ENCODE measurements around the gene EFCAB7.
"Not testable (repeated sequence)": the region's sequence is repeated elsewhere in the genome, so short reads cannot be mapped to it uniquely, and the experiment has no call there.

The EFCAB7 gene

GRCh38 chr1:63534406-63534805 is 11.1 kb downstream of the EFCAB7 start:
- Mint-ChIP-seq H3K27ac (no peak overlapping the region), H3K9me3 (no peaks in the 10 kb centered on the region), H3K4me3 (no peak overlapping the region), H3K4me1 (no peaks in the 10 kb centered on the region), H3K27me3 (no peaks in the 10 kb centered on the region)
- ATAC-seq (no peak), DNase-seq (no peak)

GRCh38 chr1:63537006-63537405 is 13.7 kb downstream of the EFCAB7 start:
- no peak for DNase-seq
- Mint-ChIP-seq H3K27ac (no peak overlapping the region), H3K4me3 (no peak overlapping the region), H3K27me3 (no peaks in the 10 kb centered on the region), H3K4me1 (no peaks in the 10 kb centered on the region), H3K9me3 (no peaks in the 10 kb centered on the region)
- no peak for ATAC-seq

- ATAC-seq, result no peak
- Mint-ChIP-seq H3K27ac (no peak overlapping the region), H3K4me1 (no peaks in the 10 kb centered on the region), H3K4me3 (no peak overlapping the region), H3K27me3 (no peaks in the 10 kb centered on the region), H3K9me3 (no peaks in the 10 kb centered on the region)
- DNase-seq, result no peak
Measured at GRCh38 chr1:63537940-63538339, 14.6 kb downstream of the EFCAB7 start.

- no peak overlapping the region for H3K27ac Mint-ChIP-seq
- H3K9me3 Mint-ChIP-seq, result no peaks in the 10 kb centered on the region
- H3K27me3 Mint-ChIP-seq, result no peaks in the 10 kb centered on the region
- ATAC-seq (no peak), DNase-seq (no peak)
- no peaks in the 10 kb centered on the region for H3K4me1 Mint-ChIP-seq
- no peak overlapping the region for H3K4me3 Mint-ChIP-seq
Measured at GRCh38 chr1:63545780-63546179, 22.5 kb downstream of the EFCAB7 start.

GRCh38 chr1:63547621-63548294 is 24.4 kb downstream of the EFCAB7 start:
- no peaks in the 10 kb centered on the region for H3K9me3 Mint-ChIP-seq
- H3K27me3 Mint-ChIP-seq, result no peaks in the 10 kb centered on the region
- no peak overlapping the region for H3K4me3 Mint-ChIP-seq
- H3K4me1 Mint-ChIP-seq, result no peaks in the 10 kb centered on the region
- no peak for ATAC-seq
- DNase-seq, result no peak
- H3K27ac Mint-ChIP-seq, result no peak overlapping the region

- ATAC-seq (no peak), DNase-seq (no peak)
- no peak overlapping the region for H3K4me3 Mint-ChIP-seq
- no peaks in the 10 kb centered on the region for H3K9me3 Mint-ChIP-seq
- H3K27me3 Mint-ChIP-seq, result no peaks in the 10 kb centered on the region
- H3K27ac Mint-ChIP-seq, result no peak overlapping the region
- H3K4me1 Mint-ChIP-seq, result no peaks in the 10 kb centered on the region
Measured at GRCh38 chr1:63548303-63548702, 25.0 kb downstream of the EFCAB7 start.

- H3K27me3 Mint-ChIP-seq, result no peaks in the 10 kb centered on the region
- no peaks in the 10 kb centered on the region for H3K4me1 Mint-ChIP-seq
- H3K4me3 Mint-ChIP-seq, result no peak overlapping the region
- no peaks in the 10 kb centered on the region for H3K9me3 Mint-ChIP-seq
- no peak for DNase-seq
- no peak for ATAC-seq
- no peak overlapping the region for H3K27ac Mint-ChIP-seq
Measured at GRCh38 chr1:63548877-63549276, 25.6 kb downstream of the EFCAB7 start.

GRCh38 chr1:63555480-63555879 is 32.2 kb downstream of the EFCAB7 start:
- H3K4me1 Mint-ChIP-seq, result no peaks in the 10 kb centered on the region
- H3K4me3 Mint-ChIP-seq, result no peak overlapping the region
- no peaks in the 10 kb centered on the region for H3K27me3 Mint-ChIP-seq
- no peaks in the 10 kb centered on the region for H3K9me3 Mint-ChIP-seq
- DNase-seq (no peak), ATAC-seq (no peak)
- H3K27ac Mint-ChIP-seq, result no peak overlapping the region

GRCh38 chr1:63557365-63557987 is 34.2 kb downstream of the EFCAB7 start:
- no peak overlapping the region for H3K27ac Mint-ChIP-seq
- no peaks in the 10 kb centered on the region for H3K9me3 Mint-ChIP-seq
- H3K4me1 Mint-ChIP-seq, result no peaks in the 10 kb centered on the region
- no peak overlapping the region for H3K4me3 Mint-ChIP-seq
- no peaks in the 10 kb centered on the region for H3K27me3 Mint-ChIP-seq
- peak in 1 of 2 donors; percentile 4 for DNase-seq
- no peak for ATAC-seq

- DNase-seq, result no peak
- H3K9me3 Mint-ChIP-seq, result no peaks in the 10 kb centered on the region
- H3K4me3 Mint-ChIP-seq, result no peak overlapping the region
- H3K27me3 Mint-ChIP-seq, result no peaks in the 10 kb centered on the region
- H3K4me1 Mint-ChIP-seq, result no peaks in the 10 kb centered on the region
- H3K27ac Mint-ChIP-seq, result no peak overlapping the region
- ATAC-seq, result no peak
Measured at GRCh38 chr1:63559357-63559756, 36.0 kb downstream of the EFCAB7 start.

GRCh38 chr1:63563745-63564144 is 40.4 kb downstream of the EFCAB7 start:
- ATAC-seq (no peak), DNase-seq (no peak)
- H3K9me3 Mint-ChIP-seq, result no peaks in the 10 kb centered on the region
- no peaks in the 10 kb centered on the region for H3K27me3 Mint-ChIP-seq
- H3K27ac Mint-ChIP-seq, result no peak overlapping the region
- H3K4me1 Mint-ChIP-seq, result no peaks in the 10 kb centered on the region
- H3K4me3 Mint-ChIP-seq, result no peak overlapping the region

GRCh38 chr1:63569068-63569467 is 45.7 kb downstream of the EFCAB7 start:
- Mint-ChIP-seq H3K4me1 (no peaks in the 10 kb centered on the region), H3K27ac (no peak overlapping the region), H3K4me3 (no peak overlapping the region), H3K9me3 (no peaks in the 10 kb centered on the region), H3K27me3 (no peaks in the 10 kb centered on the region)
- no peak for DNase-seq
- ATAC-seq, result no peak

- H3K4me1 Mint-ChIP-seq, result no peaks in the 10 kb centered on the region
- no peaks in the 10 kb centered on the region for H3K9me3 Mint-ChIP-seq
- no peaks in the 10 kb centered on the region for H3K27me3 Mint-ChIP-seq
- no peak overlapping the region for H3K4me3 Mint-ChIP-seq
- DNase-seq (no peak), ATAC-seq (no peak)
- no peak overlapping the region for H3K27ac Mint-ChIP-seq
Measured at GRCh38 chr1:63569640-63570316, 46.5 kb downstream of the EFCAB7 start.

GRCh38 chr1:63572686-63573085 is 49.4 kb downstream of the EFCAB7 start:
- DNase-seq, H3K27ac Mint-ChIP-seq, H3K9me3 Mint-ChIP-seq: not testable (repeated sequence)

GRCh38 chr1:63574203-63574796 is 51.0 kb downstream of the EFCAB7 start:
- ATAC-seq, H3K27ac Mint-ChIP-seq, H3K4me1 Mint-ChIP-seq, H3K9me3 Mint-ChIP-seq, H3K27me3 Mint-ChIP-seq, H3K4me3 Mint-ChIP-seq, DNase-seq: not testable (repeated sequence)

More at GRCh38 chr1:63572686-63573085, 49.4 kb downstream of the EFCAB7 start:
- H3K4me3 Mint-ChIP-seq, ATAC-seq, H3K4me1 Mint-ChIP-seq, H3K27me3 Mint-ChIP-seq: not testable (repeated sequence)

GRCh38 chr1:63575340-63575826 is 52.1 kb downstream of the EFCAB7 start:
- ATAC-seq (no peak), DNase-seq (no peak)
- H3K4me1 Mint-ChIP-seq, result no peaks in the 10 kb centered on the region
- H3K27me3 Mint-ChIP-seq, result no peaks in the 10 kb centered on the region
- peaks cover 0 to under 1% of the 10 kb centered on the region in 2 donors for H3K9me3 Mint-ChIP-seq
- H3K4me3 Mint-ChIP-seq, result no peak overlapping the region
- H3K27ac Mint-ChIP-seq, result no peak overlapping the region
